OCI-LY1 (cell line): ENCODE data around the gene FAM24B.

Experiments used
- H2AFZ ChIP-seq: fragments of 200-600 bp; sonication (generic), shearing (Covaris generic); 2 replicates; pipeline ENCODE4 v1.6.0; 2014; ENCODE audit warnings: antibody characterized with exemption, mild to moderate bottlenecking, low read length
- H3F3A ChIP-seq: fragments of 200-600 bp; sonication (generic), shearing (Covaris generic); 2 replicates; pipeline ENCODE4 v1.6.0; 2014; ENCODE audit warnings: mild to moderate bottlenecking, antibody characterized with exemption, low read length, moderate library complexity; ENCODE audit not compliant: insufficient read depth
- H3K27ac ChIP-seq: fragments of 200-600 bp; sonication (generic); 2 replicates; pipeline ENCODE4 v1.5.1; 2014; ENCODE audit warnings: low read length, mixed run types, mild to moderate bottlenecking, low read depth; ENCODE audit not compliant: poor library complexity, severe bottlenecking
- H3K27me3 ChIP-seq: fragments of 200-600 bp; sonication (generic); 2 replicates; pipeline ENCODE4 v1.6.0; 2014; ENCODE audit warnings: antibody characterized with exemption, mild to moderate bottlenecking, low read length, moderate library complexity; ENCODE audit not compliant: insufficient read depth
- H3K36me3 ChIP-seq: fragments of 200-600 bp; sonication (generic); 2 replicates; pipeline ENCODE4 v1.6.1; 2014; ENCODE audit warnings: mild to moderate bottlenecking, antibody characterized with exemption, low read length, moderate library complexity, mixed read lengths; ENCODE audit not compliant: insufficient read depth
- H3K4me1 ChIP-seq: fragments of 200-600 bp; sonication (generic); 2 replicates; pipeline ENCODE4 v1.5.1; 2014; ENCODE audit warnings: mild to moderate bottlenecking, low read length, moderate library complexity; ENCODE audit not compliant: insufficient read depth, severe bottlenecking
- H3K4me2 ChIP-seq: fragments of 200-600 bp; sonication (generic), shearing (Covaris generic); 2 replicates; pipeline ENCODE4 v1.6.1; 2014; ENCODE audit warnings: low read length
- H3K4me3 ChIP-seq: fragments of 200-600 bp; sonication (generic); 2 replicates; pipeline ENCODE4 v1.5.1; 2014; ENCODE audit warnings: low read length, low read depth, mild to moderate bottlenecking, mixed read lengths; ENCODE audit not compliant: poor library complexity, severe bottlenecking
- H3K79me2 ChIP-seq: fragments of 200-600 bp; shearing (Covaris generic); 2 replicates; pipeline ENCODE4 v1.6.1; 2016; ENCODE audit warnings: mixed run types, low read length, mixed read lengths; ENCODE audit not compliant: insufficient read depth
- H3K9ac ChIP-seq: fragments of 200-600 bp; sonication (generic), shearing (Covaris generic); 2 replicates; pipeline ENCODE4 v1.6.1; 2014; ENCODE audit warnings: mild to moderate bottlenecking, low read length, mixed read lengths
- H3K9me2 ChIP-seq: fragments of 200-600 bp; sonication (generic), shearing (Covaris generic); 2 replicates; pipeline ENCODE4 v1.6.1; 2014; ENCODE audit warnings: low read depth, mild to moderate bottlenecking, low read length, mixed read lengths
- H3K9me3 ChIP-seq: fragments of 200-600 bp; shearing (Covaris generic); 2 replicates; pipeline ENCODE4 v1.6.1; 2014; ENCODE audit warnings: low read length, mixed read lengths
- H4K20me1 ChIP-seq: fragments of 200-600 bp; sonication (generic), shearing (Covaris generic); 2 replicates; pipeline ENCODE4 v1.6.0; 2016; ENCODE audit warnings: mild to moderate bottlenecking, low read length; ENCODE audit not compliant: insufficient read depth
- EZH2 ChIP-seq: fragments of 200-600 bp; sonication (generic), shearing (Covaris generic); IDR thresholded peaks from 2 replicates; pipeline ENCODE4 v1.8.0; 2017; ENCODE audit warnings: borderline replicate concordance, mixed run types, mild to moderate bottlenecking, antibody characterized with exemption, low read length, moderate library complexity, mixed read lengths
- TF ChIP-seq, protein P1 (sequence below): fragments of 200-600 bp; sonication (generic), shearing (Covaris generic); IDR thresholded peaks from 2 replicates; pipeline ENCODE4 v1.5.1; 2017; ENCODE audit warnings: mild to moderate bottlenecking, antibody characterized with exemption, low read length, moderate library complexity, mixed read lengths

Gene FAM24B

DNA sequence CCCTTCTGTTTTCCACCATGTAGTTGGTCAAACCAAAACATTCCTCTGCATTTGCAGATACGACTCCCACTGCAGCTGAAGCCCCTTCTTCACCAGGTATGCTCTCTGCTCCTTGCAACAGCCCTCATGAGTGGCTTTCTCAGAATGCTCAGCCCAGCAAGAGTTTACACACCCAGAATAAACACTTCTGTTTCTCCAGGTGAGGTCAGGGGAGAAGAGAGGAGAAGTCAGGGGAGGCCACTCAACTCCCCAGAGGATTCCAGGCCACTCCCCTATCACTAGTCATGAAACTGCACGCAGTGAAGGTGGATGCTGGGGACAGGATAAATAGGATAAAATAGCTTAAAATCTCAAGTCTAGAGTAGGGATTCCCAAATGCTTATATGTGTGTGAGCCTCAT, 64.9 kb downstream of the FAM24B start:
- Histone ChIP-seq H3F3A (no peaks in the 10 kb centered on the region), H3K79me2 (no peaks in the 10 kb centered on the region), H3K9me2 (no peaks in the 10 kb centered on the region), H3K4me1 (no peaks in the 10 kb centered on the region), H3K27me3 (no peaks in the 10 kb centered on the region), H3K27ac (no peak overlapping the region), H3K4me2 (no peak overlapping the region), H3K36me3 (no peaks in the 10 kb centered on the region), H3K4me3 (no peak overlapping the region), H2AFZ (no peak overlapping the region), H3K9me3 (no peaks in the 10 kb centered on the region), H3K9ac (no peak overlapping the region), H4K20me1 (no peaks in the 10 kb centered on the region)
- TF ChIP-seq, protein P1, sequence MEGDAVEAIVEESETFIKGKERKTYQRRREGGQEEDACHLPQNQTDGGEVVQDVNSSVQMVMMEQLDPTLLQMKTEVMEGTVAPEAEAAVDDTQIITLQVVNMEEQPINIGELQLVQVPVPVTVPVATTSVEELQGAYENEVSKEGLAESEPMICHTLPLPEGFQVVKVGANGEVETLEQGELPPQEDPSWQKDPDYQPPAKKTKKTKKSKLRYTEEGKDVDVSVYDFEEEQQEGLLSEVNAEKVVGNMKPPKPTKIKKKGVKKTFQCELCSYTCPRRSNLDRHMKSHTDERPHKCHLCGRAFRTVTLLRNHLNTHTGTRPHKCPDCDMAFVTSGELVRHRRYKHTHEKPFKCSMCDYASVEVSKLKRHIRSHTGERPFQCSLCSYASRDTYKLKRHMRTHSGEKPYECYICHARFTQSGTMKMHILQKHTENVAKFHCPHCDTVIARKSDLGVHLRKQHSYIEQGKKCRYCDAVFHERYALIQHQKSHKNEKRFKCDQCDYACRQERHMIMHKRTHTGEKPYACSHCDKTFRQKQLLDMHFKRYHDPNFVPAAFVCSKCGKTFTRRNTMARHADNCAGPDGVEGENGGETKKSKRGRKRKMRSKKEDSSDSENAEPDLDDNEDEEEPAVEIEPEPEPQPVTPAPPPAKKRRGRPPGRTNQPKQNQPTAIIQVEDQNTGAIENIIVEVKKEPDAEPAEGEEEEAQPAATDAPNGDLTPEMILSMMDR: no peak
- no peak for TF ChIP-seq EZH2

DNA sequence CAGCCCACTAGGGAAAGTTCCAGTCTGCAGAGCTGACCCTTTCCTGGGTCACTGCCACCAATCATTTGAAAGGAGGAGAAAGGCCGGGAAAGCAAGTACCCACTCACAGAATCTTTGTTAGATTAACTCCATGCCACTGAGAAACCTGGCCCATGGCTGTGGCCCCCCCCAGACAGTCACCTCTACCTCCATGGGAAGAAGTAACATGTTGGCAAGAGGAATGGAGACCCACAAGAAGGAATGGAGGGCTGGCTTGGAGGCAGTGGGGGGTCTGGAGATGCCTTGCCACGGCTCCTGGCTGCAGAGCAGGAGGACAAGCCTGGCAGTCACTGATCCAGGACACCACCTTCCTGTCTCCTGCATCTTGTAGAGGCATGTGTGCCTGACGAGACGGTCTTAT, 66.6 kb downstream of the FAM24B start:
- no peak overlapping the region for H3K4me2 ChIP-seq
- no peak overlapping the region for H3K27ac ChIP-seq
- H3K36me3 ChIP-seq: no peaks in the 10 kb centered on the region
- H2AFZ ChIP-seq: no peak overlapping the region
- TF ChIP-seq, protein P1: no peak
- TF ChIP-seq EZH2: no peak
- H4K20me1 ChIP-seq: no peaks in the 10 kb centered on the region
- H3K9me2 ChIP-seq: no peaks in the 10 kb centered on the region
- no peak overlapping the region for H3K4me3 ChIP-seq
- H3K9me3 ChIP-seq: no peaks in the 10 kb centered on the region
- H3K4me1 ChIP-seq: no peaks in the 10 kb centered on the region
- no peaks in the 10 kb centered on the region for H3K27me3 ChIP-seq
- no peaks in the 10 kb centered on the region for H3K79me2 ChIP-seq
- H3K9ac ChIP-seq: no peak overlapping the region
- no peaks in the 10 kb centered on the region for H3F3A ChIP-seq

DNA sequence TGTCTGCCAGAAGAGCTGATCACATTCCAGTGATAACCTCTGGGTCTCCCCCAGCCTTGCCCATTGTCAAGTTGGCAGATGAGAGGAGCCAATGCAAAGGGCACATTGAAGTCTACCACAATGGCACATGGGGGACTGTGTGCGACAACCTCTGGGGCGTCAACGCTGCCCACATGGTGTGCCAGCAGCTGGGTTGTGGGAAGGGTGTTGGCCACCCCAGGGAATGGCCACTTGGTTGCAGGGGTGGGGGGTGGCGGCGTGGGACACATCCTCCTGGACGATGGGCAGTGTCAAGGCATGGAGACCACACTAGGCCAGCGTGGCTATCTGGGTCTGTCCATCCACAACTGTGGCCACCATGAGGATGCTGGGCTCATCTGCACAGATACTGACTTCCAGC, 77.1 kb downstream of the FAM24B start:
- Histone ChIP-seq H3K4me2 (no peak overlapping the region), H3K4me3 (no peak overlapping the region), H2AFZ (no peak overlapping the region), H3K9ac (no peak overlapping the region), H3K27ac (no peak overlapping the region), H3F3A (no peaks in the 10 kb centered on the region), H4K20me1 (no peaks in the 10 kb centered on the region), H3K36me3 (no peaks in the 10 kb centered on the region), H3K4me1 (no peaks in the 10 kb centered on the region), H3K27me3 (no peaks in the 10 kb centered on the region), H3K9me2 (no peaks in the 10 kb centered on the region), H3K79me2 (no peaks in the 10 kb centered on the region), H3K9me3 (no peaks in the 10 kb centered on the region)
- TF ChIP-seq EZH2: no peak
- TF ChIP-seq, protein P1: no peak
